SKM-1 (cell line): Measurements from ENCODE around the gene BCAP31.
"Not testable (repeated sequence)": the region's sequence is repeated elsewhere in the genome, so short reads cannot be mapped to it uniquely, and the experiment has no call there.

Source experiments
- DNase-seq: peaks from one replicate; lab custom pipeline; 2025; ENCODE audit not compliant: unreplicated experiment; lab: John Stamatoyannopoulos, UW

BCAP31 gene

DNA sequence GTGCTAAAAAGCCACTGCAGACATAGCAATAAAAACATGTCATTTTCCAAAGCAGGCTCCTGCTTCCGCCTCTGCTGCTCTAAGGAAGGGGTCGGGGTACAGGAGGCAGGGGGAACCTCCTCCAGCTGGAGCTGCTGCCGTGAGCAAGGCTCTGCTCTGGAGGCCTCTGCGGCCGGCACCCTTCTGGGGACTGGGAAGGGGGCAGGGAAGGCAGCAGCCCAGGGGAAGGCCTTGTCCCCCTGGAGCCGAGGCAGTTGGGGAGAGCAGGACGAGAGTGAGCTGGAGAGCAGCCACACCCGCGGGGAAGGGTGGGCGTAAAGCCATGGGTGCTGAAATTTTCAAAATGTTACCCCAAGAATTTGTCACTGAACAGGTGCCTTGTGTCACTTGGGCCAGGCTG, 27.6 kb downstream of the BCAP31 start:
- DNase-seq = not testable (repeated sequence)

DNA sequence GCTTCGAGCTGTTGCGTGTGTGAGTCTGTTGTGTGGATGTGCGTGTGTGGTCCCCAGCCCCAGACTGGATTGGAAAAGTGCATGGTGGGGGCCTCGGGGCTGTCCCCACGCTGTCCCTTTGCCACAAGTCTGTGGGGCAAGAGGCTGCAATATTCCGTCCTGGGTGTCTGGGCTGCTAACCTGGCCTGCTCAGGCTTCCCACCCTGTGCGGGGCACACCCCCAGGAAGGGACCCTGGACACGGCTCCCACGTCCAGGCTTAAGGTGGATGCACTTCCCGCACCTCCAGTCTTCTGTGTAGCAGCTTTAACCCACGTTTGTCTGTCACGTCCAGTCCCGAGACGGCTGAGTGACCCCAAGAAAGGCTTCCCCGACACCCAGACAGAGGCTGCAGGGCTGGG, 28.1 kb downstream of the BCAP31 start:
- no peak for DNase-seq

DNA sequence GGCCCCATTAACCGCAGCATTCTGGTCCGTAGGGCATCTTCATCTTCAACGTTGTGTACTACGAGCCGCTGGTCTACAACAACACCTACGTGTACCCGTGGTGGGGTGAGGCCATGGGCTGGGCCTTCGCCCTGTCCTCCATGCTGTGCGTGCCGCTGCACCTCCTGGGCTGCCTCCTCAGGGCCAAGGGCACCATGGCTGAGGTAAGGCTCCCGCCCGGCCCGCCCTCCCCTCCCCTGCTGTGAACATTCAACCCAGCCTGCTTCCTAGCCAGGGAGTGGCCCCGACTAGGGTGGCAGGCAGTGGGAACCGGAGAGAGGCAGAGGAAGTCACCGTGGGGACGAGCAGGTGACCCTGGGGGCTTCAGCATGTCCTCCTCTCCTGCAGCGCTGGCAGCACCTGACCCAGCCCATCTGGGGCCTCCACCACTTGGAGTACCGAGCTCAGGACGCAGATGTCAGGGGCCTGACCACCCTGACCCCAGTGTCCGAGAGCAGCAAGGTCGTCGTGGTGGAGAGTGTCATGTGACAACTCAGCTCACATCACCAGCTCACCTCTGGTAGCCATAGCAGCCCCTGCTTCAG, 29.4 kb downstream of the BCAP31 start:
- DNase-seq = no peak

DNA sequence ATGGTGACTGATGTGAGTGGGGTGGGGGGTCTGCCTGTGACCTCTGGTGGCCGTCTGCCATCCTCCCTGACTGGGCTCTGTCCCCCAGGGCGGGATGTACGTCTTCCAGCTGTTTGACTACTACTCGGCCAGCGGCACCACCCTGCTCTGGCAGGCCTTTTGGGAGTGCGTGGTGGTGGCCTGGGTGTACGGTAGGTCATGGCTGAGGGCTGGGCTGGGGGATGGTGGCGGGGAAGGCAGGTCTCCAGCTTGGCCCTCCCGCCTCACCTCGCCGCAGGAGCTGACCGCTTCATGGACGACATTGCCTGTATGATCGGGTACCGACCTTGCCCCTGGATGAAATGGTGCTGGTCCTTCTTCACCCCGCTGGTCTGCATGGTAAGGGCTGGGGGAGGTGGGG, 29.9 kb downstream of the BCAP31 start:
- not testable (repeated sequence) for DNase-seq

DNA sequence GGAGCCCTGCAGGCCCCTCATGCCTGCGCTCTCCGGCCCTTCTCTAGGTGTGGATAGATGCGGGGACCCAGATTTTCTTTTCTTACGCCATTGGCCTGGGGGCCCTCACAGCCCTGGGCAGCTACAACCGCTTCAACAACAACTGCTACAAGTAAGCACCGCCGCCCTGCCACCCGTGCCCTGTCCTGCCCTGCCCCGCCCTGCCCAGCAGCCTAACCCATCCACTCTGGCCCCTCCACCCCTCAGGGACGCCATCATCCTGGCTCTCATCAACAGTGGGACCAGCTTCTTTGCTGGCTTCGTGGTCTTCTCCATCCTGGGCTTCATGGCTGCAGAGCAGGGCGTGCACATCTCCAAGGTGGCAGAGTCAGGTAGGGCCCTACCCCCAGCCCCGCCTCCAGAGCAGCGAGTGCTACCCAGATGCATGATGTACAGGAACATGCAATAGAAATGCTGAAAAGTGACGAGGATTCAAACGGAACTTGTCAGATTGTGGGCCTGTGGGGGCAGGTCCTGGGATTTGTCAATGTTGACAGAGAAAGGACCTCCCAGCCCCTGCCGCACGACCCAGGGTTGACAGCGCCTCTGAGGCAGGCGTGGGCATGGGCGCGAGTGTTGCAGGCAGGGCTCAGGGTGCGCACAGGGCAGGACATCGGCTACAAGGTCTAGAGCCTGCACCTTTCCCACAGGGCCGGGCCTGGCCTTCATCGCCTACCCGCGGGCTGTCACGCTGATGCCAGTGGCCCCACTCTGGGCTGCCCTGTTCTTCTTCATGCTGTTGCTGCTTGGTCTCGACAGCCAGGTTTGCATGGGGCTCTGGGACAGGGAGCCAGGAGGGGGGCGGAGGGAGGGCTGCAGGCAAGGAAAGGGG, 30.7 kb downstream of the BCAP31 start:
- DNase-seq = no peak

DNA sequence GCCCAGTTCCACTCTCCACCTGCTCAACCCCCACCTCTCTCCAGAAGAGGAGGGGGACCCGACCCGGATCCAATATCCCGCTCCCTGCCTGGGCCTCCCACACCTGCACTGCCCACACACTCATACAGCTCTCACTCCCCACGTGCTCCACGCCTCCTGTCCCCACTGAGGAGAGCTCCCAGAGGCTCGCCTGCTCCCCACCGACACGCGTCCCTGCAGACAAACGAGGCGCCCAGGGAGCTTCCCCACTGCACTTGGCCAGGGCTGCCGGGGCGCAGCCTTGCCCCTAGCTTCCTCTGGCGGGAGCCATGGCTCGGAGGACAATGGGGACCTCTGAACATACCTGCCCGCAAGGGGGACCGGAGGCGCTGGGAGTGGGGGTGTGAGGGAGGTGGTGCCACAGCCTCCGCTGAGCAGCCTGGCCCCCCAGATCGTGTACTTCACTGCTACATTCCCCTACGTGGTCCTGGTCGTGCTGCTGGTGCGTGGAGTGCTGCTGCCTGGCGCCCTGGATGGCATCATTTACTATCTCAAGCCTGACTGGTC, 31.5 kb downstream of the BCAP31 start:
- DNase-seq = no peak

DNA sequence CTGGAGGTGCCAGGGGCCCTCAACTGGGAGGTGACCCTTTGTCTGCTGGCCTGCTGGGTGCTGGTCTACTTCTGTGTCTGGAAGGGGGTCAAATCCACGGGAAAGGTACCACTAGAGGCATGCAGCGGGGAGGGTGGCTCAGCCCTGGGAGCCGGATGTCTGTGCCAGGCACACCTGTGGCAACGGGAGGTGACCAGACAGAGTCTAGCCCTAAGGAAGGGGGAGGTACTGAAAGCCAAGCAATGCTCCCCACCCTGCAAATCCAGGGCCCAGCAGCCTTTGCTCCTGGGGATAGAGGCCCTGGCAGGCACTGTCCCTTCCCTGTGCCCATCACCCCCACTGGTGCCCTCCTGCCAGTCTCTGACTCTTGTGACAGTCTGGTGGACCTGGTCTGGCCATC, 32.2 kb downstream of the BCAP31 start:
- no peak for DNase-seq

DNA sequence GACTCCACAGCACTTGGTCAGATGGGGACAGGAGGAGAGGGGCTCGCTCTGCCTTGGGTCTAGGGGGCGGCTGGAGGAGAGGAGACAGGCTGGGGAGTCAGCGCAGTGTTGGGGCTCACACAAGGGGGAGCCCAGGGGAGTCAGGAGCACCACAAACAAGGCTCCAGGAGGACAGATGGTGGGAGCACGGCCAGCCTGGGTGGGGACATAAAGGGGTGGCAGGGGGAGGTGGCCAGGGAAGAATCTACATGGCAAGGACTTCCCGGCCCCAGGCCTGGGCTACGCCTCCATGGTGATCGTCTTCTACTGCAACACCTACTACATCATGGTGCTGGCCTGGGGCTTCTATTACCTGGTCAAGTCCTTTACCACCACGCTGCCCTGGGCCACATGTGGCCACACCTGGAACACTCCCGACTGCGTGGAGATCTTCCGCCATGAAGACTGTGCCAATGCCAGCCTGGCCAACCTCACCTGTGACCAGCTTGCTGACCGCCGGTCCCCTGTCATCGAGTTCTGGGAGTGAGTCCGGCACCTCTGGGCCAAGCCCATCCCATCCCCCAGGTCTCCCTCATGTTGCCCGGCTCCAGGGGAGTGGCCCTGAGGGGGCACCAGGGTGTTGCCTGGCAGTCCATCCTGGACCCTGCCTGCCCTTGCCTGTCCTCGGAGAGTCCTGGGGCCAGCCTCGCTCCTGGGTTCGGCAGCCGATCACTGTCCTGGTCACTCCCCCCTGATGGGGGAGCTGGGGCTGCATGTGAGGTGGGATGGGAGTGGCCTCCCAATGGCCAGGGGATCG, 33.0 kb downstream of the BCAP31 start:
- not testable (repeated sequence) for DNase-seq

DNA sequence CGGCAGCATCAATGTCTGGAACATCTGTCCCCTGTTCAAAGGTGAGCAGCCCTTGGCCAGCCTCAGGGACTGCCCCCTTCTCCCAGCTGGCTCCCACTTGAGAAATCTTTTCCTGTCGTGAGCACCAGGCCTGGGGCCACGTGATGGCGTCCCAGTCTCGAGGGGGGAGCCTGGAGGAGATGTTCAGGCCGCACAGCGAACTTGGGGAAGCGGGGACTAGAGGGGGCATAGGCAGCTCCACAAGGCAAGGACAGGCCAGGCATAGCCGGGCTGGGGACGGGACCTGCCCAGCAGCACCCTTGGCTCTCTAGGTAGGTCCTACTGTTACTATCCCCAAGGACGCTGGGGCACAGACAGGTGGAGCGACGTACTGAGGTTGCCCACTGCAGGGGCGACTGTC, 33.7 kb downstream of the BCAP31 start:
- no peak for DNase-seq

DNA sequence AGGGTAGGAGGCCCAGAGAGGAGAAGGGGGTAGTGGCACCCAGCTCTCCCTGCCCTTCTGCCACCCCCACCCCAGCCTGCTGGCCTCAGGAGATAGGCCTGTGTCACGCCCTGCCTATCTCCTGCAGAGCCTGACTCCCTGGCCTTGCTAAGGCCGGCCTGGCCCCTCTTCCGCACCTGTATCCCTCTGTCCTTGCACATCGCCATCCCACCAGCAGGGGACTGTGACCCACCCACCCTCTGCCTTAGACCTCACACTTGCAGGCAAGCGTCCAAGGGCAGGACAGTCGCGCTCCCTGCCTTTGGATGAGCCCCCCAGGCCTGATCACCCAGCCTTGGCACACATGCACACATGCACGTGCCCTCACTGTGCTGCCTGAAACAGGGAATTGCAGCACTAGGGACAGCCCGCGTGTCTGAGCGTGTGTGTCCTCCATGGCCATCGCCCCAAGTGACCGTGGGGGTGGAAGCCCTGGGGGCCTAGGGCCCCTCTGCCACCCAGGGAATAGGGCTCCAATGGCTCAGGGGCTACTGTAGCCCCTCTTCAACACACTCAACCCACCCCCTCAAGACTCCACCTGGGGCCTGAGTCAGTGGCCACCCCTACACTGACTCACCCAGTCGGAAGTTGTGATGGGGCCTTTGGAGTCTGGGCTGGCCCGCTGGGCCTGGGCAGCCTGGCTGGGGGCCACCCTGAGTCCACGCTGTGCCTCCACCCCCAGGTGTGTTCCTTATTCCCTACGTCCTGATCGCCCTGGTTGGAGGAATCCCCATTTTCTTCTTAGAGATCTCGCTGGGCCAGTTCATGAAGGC, 34.3 kb downstream of the BCAP31 start:
- DNase-seq = no peak

DNA sequence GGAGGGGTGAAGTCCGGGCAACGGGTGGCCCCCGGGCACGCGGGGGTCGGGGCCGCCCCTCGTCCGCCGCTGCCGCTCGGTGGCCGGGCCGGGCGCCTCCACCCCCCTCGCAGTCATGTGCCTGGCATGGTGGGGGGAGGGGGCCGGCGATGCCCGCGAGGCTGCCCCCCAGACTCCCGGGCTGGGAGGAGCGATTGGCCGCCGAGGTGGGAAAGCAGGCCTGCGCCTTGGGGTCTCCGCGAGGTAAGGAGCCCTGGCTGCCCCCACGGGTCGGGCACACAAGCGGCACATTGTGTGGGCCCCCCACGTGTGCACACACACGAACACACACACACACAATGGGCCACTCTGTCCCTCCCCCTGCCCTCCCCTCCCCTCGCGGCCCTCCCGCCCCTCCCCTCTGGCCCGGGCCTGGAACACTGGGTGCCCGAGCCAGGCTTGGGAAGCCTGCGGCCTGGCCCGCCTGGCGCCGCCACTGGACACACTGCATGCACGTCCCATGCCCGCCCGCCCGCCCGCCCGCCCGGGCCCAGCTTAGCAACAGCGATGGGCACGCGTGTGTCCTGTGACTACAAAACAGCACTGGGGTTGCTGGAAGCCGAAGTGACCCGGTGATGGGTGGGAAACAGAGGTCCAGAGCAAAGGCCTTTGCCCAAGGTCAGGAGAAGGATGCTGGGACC, 35.1 kb downstream of the BCAP31 start:
- no peak for DNase-seq

DNA sequence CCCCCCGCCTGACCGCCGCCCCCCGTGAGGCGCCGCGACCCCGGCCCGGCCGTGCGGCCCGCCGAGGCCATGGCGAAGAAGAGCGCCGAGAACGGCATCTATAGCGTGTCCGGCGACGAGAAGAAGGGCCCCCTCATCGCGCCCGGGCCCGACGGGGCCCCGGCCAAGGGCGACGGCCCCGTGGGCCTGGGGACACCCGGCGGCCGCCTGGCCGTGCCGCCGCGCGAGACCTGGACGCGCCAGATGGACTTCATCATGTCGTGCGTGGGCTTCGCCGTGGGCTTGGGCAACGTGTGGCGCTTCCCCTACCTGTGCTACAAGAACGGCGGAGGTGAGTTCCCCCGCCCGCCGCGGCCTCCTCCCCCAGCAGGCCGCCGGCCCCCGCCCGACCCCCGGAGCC, 35.7 kb downstream of the BCAP31 start:
- no peak for DNase-seq

DNA sequence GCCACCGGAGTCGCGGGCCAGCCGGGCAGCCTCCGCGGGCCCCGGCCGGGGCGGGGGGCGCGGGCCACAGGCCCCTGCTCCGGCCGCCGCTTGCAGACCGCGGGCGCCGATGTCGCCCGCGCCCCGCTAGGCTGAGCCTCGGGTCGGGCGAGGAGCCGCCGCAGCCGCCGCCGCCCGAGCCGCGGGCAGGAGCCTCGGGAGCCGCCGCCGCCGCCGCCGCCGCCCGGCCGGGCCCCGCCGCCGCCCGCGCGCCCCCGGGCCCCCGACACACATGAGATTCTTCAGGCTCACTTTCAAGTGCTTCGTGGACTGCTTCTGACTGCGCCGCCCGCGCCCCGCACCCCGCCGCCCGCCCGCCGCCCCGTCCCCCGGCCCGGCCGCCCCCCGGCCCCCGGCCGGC, 36.1 kb downstream of the BCAP31 start:
- DNase-seq = no peak

DNA sequence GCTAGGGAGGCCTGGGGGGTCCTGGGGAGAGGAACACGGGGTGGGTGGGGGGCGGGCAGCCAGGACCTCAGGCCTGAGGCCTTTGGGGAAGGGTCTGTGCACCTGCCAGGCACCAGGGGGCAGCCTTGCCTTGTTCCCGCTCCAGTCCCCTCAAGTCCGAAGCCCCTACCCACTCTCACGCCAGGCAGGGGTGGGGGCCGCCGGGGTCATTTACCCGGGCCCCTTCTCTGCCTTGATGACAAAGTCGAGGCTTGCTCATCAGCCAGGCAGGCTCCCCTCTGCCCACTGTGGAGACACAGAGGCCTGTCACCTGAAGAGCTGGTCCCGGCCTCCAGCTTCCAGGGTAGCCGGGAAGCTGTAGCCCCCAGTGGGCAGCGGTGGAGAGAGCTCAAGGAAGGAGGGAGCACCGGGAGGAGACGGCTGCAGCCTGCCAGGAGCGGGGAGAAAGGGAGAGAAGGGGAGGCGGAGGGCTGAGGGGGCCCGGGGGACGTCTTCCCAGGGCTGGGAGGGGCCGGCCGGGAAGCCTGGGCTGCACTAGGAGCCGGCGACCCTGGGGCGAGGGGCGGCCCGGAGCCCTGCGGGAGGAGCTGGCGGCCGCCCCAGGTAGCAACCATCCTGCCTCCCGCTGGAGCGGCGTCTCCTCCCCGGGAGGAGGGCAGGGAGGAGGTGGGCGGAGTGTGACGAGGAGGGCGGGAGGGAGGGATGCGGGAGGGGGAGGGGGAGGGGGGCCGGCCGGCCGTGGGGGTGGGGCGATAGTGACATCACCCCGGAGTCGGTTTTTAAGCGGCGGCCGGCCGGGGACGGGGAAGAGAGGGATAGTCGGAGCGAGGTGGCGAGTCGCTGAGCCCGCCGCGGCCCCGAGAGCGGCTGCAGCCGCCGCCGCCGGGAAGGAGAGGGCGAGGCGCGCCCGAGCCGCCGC, 36.8 kb downstream of the BCAP31 start, which contains the start of gene SLC6A8:
TSS of gene SLC6A8 (plus strand) at position 806 of the 919 bp plus-strand sequence. CDS start 649 bp downstream, outside the sequence.
- DNase-seq = peak; percentile 25

DNA sequence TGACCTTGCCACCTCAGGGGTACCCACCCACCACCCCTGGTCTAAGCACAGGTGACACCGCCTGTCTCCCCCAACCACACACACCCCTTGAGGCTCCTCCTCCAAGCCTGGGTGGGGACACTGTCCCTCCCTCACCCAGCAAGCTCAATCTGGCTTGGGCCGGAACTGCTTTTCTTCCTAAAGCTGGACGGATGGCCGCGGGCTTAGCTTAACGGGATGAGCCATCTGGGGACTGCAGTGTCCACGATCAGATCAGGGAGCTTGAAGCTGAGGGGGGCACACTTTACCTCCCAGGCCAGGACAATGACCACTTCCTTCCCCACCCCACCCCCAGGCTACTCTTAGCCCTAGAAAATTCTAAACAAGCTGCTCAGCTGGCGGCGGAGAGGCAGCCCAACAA, 37.5 kb downstream of the BCAP31 start:
- no peak for DNase-seq

DNA sequence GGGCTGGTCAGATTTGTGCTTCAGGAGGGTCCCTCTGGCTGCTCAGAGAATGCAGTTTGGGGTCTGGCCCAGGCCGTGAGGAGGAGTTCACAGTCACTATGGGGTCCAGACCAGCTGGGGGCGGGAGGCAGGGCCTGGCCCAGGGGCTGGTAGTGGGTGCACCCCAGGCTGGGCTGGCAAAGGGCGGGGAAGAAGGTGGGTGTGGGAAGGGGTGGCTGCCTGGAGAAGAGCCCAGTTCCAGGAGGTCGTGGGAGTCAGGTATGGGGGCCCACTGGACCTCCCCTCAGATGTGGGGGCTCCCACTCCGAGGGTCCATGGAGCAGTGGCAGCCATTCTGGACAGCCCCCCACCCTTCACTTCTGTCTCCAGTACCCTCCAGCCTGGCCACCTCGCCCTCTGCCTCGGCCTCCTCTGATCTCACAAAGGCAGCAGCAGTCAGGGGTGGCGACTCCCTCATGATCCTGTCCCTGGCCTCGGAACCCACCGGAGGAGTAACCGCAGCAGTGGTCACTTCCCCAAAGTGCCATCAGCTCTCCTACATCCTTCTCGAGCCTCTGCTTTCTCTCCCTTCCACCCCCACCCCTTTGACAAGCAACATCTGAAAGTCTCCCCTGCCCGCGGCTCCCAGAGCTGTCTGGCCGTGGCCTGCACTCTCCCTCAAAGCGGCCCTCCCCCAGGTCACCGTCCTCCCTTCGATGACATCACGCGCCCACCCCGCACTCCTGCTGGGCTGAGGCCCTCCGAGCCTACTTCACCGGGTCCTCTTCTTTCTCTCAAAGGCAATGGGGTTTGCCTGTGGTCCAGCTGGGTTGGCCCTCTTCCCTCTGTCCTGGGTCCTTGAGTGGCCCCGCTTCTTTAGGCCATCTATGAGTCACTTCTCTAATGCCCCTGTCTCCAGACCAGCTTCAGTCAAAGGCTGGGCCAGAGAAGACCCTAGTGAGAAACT, 38.2 kb downstream of the BCAP31 start:
- no peak for DNase-seq

DNA sequence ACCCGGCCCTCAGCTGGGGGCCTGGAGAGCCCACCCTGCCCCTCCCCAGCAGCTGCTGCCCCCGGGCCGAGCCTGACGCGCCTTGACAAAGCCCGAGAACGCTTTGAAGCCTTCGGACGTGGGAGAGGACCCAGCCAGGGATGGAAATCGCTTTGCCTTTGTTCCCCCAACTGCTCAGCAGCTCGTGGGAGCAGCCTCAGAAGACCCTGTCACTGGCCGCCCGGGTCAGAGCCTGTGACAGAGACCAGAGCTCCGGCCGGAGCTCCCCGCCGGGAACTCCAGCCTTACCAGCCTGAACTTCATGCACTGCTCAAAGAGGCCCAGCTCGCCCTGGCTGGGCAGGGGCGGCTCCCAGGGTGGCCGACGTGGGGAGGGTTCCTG, 39.0 kb downstream of the BCAP31 start:
- DNase-seq = no peak
